Trophoblast cell (in vitro differentiated cells and primary cell): ENCODE results near the gene CCDC146.
A peak's percentile ranks its signal among the peaks of the same experiment; 100 is the strongest.

Source experiments
- DNase-seq, 2 donors: peaks; one replicate each; pipeline ENCODE4 v3.0.0-alpha.2; 2016
- H2AFZ ChIP-seq: 2 replicates; pipeline ENCODE4 v1.6.1; 2013; ENCODE audit warnings: low read length, moderate library complexity, mild to moderate bottlenecking; ENCODE audit not compliant: insufficient read depth, poor library complexity
- H2AK5ac ChIP-seq: 2 replicates; pipeline ENCODE4 v1.6.1; 2013; ENCODE audit warnings: mild to moderate bottlenecking, low read length
- H2BK120ac ChIP-seq: 2 replicates; pipeline ENCODE4 v1.6.1; 2013; ENCODE audit warnings: low read length, mild to moderate bottlenecking, moderate library complexity; ENCODE audit not compliant: insufficient read depth, poor library complexity
- H2BK12ac ChIP-seq: 2 replicates; pipeline ENCODE4 v1.6.1; 2013; ENCODE audit warnings: mild to moderate bottlenecking, low read length, moderate library complexity
- H2BK5ac ChIP-seq: 2 replicates; pipeline ENCODE4 v1.6.1; 2013; ENCODE audit warnings: low read length, low read depth, moderate library complexity, mild to moderate bottlenecking; ENCODE audit not compliant: poor library complexity
- H3K14ac ChIP-seq: 2 replicates; pipeline ENCODE4 v1.6.1; 2013; ENCODE audit warnings: mild to moderate bottlenecking, low read length
- H3K18ac ChIP-seq: 2 replicates; pipeline ENCODE4 v1.6.1; 2013; ENCODE audit warnings: mild to moderate bottlenecking, low read length
- H3K23ac ChIP-seq: 2 replicates; pipeline ENCODE4 v1.6.1; 2013; ENCODE audit warnings: low read length
- H3K27ac ChIP-seq: 2 replicates; pipeline ENCODE4 v1.5.1; 2013; ENCODE audit warnings: low read depth, mild to moderate bottlenecking, inconsistent platforms, low read length, moderate library complexity
- H3K27me3 ChIP-seq: 2 replicates; pipeline ENCODE4 v1.6.1; 2013; ENCODE audit warnings: inconsistent platforms, mild to moderate bottlenecking, low read length, moderate library complexity; ENCODE audit not compliant: insufficient read depth
- H3K36me3 ChIP-seq, 2 experiments: 1 replicate in 1 of 2; 2 replicates in 1 of 2; pipeline ENCODE4 v1.6.1; 2013; ENCODE audit warnings: low read length in 2 of 2, mild to moderate bottlenecking in 2 of 2, moderate library complexity in 1 of 2; ENCODE audit not compliant: insufficient read depth in 2 of 2, control insufficient read depth in 1 of 2
- H3K4ac ChIP-seq: 2 replicates; pipeline ENCODE4 v1.6.1; 2013; ENCODE audit warnings: low read depth, mild to moderate bottlenecking, low read length, moderate library complexity
- H3K4me1 ChIP-seq, 2 experiments: 1 replicate in 1 of 2; 2 replicates in 1 of 2; pipeline ENCODE4 v1.6.1; 2013; ENCODE audit warnings: low read length in 2 of 2, mild to moderate bottlenecking in 2 of 2, moderate library complexity in 1 of 2; ENCODE audit not compliant: insufficient read depth in 2 of 2, control insufficient read depth in 1 of 2
- H3K4me2 ChIP-seq: 2 replicates; pipeline ENCODE4 v1.6.1; 2013; ENCODE audit warnings: inconsistent platforms, mild to moderate bottlenecking, low read length, moderate library complexity
- H3K4me3 ChIP-seq: 2 replicates; pipeline ENCODE4 v1.5.1; 2013; ENCODE audit warnings: mild to moderate bottlenecking, low read depth, low read length, inconsistent platforms
- H3K79me1 ChIP-seq: one replicate; pipeline ENCODE4 v1.6.1; 2013; ENCODE audit warnings: low read length
- H3K79me2 ChIP-seq: 2 replicates; pipeline ENCODE4 v1.6.1; 2013; ENCODE audit warnings: low read length, mild to moderate bottlenecking; ENCODE audit not compliant: control insufficient read depth, insufficient read depth, poor library complexity
- H3K9ac ChIP-seq: 2 replicates; pipeline ENCODE4 v1.6.1; 2013; ENCODE audit warnings: mild to moderate bottlenecking, low read length
- H3K9me3 ChIP-seq: 2 replicates; pipeline ENCODE4 v1.6.1; 2013; ENCODE audit warnings: low read depth, mild to moderate bottlenecking, control low read depth, inconsistent platforms, low read length; ENCODE audit not compliant: insufficient read depth
- H4K12ac ChIP-seq: 2 replicates; pipeline ENCODE4 v1.6.1; 2013; ENCODE audit warnings: low read depth, mild to moderate bottlenecking, low read length, moderate library complexity
- H4K8ac ChIP-seq: 2 replicates; pipeline ENCODE4 v1.6.1; 2013; ENCODE audit warnings: low read depth, mild to moderate bottlenecking, low read length, moderate library complexity
- H4K91ac ChIP-seq: one replicate; pipeline ENCODE4 v1.6.1; 2013; ENCODE audit warnings: low read depth, mild to moderate bottlenecking, low read length, moderate library complexity
- WGBS: extraction: QIAGEN DNeasy Blood & Tissue Kit; methylation state at CpG from one replicate; pipeline ENCODE4 v1.1.7; 2013; ENCODE audit warnings: missing lambda C conversion rate; ENCODE audit not compliant: insufficient read length, insufficient coverage; ENCODE audit errors: extremely low coverage; 5-methylcytosine and 5-hydroxymethylcytosine counted together

Gene CCDC146

GRCh38 chr7:77245015-77245755 is 122.8 kb downstream of the CCDC146 start:
- H2BK120ac ChIP-seq = no peak overlapping the region
- H3K23ac ChIP-seq = no peak overlapping the region
- no peak overlapping the region for H4K91ac ChIP-seq
- H3K4me2 ChIP-seq = no peak overlapping the region
- WGBS = no CpG with 5 or more reads among the region's 7 CpGs
- H2AK5ac ChIP-seq = no peak overlapping the region
- no peak overlapping the region for H2AFZ ChIP-seq
- no peaks in the 10 kb centered on the region for H3K4me1 ChIP-seq
- H3K4ac ChIP-seq = no peak overlapping the region
- no peak overlapping the region for H4K12ac ChIP-seq
- no peak overlapping the region for H3K27ac ChIP-seq
- no peak overlapping the region for H3K18ac ChIP-seq
- H3K79me2 ChIP-seq = no peaks in the 10 kb centered on the region
- H3K27me3 ChIP-seq = no peaks in the 10 kb centered on the region
- DNase-seq = peak in 1 of 2 donors; percentile 35
- H3K36me3 ChIP-seq = no peaks in the 10 kb centered on the region
- H3K14ac ChIP-seq = no peak overlapping the region
- H3K4me3 ChIP-seq = no peak overlapping the region
- H3K9me3 ChIP-seq = no peaks in the 10 kb centered on the region
- H3K79me1 ChIP-seq = no peaks in the 10 kb centered on the region
- H4K8ac ChIP-seq = no peak overlapping the region
- H2BK12ac ChIP-seq = no peak overlapping the region
- H2BK5ac ChIP-seq = no peak overlapping the region
- H3K9ac ChIP-seq = no peak overlapping the region

GRCh38 chr7:77246026-77246640 is 123.7 kb downstream of the CCDC146 start:
- Histone ChIP-seq H3K4ac (no peak overlapping the region), H3K18ac (no peak overlapping the region)
- DNase-seq = no peak

GRCh38 chr7:77247206-77247850 is 124.9 kb downstream of the CCDC146 start:
- H2BK5ac ChIP-seq = no peak overlapping the region
- no peaks in the 10 kb centered on the region for H3K79me1 ChIP-seq
- no peak overlapping the region for H3K14ac ChIP-seq
- H3K4me1 ChIP-seq = no peaks in the 10 kb centered on the region
- no peak overlapping the region for H2AFZ ChIP-seq
- H3K27ac ChIP-seq = no peak overlapping the region
- H3K4me2 ChIP-seq = no peak overlapping the region
- no peak overlapping the region for H4K8ac ChIP-seq
- DNase-seq = peak; percentile 58 to 86
- H2BK12ac ChIP-seq = no peak overlapping the region
- H3K18ac ChIP-seq = no peak overlapping the region
- H4K12ac ChIP-seq = no peak overlapping the region
- H2AK5ac ChIP-seq = no peak overlapping the region
- no peak overlapping the region for H4K91ac ChIP-seq
- H3K36me3 ChIP-seq = no peaks in the 10 kb centered on the region
- WGBS = no CpG with 5 or more reads among the region's 3 CpGs
- H3K4ac ChIP-seq = no peak overlapping the region
- H3K23ac ChIP-seq = no peak overlapping the region
- H3K9ac ChIP-seq = no peak overlapping the region
- H3K4me3 ChIP-seq = no peak overlapping the region
- no peak overlapping the region for H2BK120ac ChIP-seq
- no peaks in the 10 kb centered on the region for H3K9me3 ChIP-seq
- no peaks in the 10 kb centered on the region for H3K27me3 ChIP-seq
- no peaks in the 10 kb centered on the region for H3K79me2 ChIP-seq

More at GRCh38 chr7:77246026-77246640, 123.7 kb downstream of the CCDC146 start:
- no peak overlapping the region for H2BK12ac ChIP-seq
- H3K4me2 ChIP-seq = no peak overlapping the region
- no peak overlapping the region for H4K12ac ChIP-seq
- no peak overlapping the region for H3K27ac ChIP-seq
- no peaks in the 10 kb centered on the region for H3K79me1 ChIP-seq
- no peak overlapping the region for H3K23ac ChIP-seq
- H4K91ac ChIP-seq = no peak overlapping the region
- no peak overlapping the region for H3K14ac ChIP-seq
- H3K4me3 ChIP-seq = no peak overlapping the region
- H3K9me3 ChIP-seq = no peaks in the 10 kb centered on the region
- H2AK5ac ChIP-seq = no peak overlapping the region
- H2BK5ac ChIP-seq = no peak overlapping the region
- no peak overlapping the region for H2AFZ ChIP-seq
- H2BK120ac ChIP-seq = no peak overlapping the region
- no peaks in the 10 kb centered on the region for H3K27me3 ChIP-seq
- H3K36me3 ChIP-seq = no peaks in the 10 kb centered on the region
- no CpG with 5 or more reads among the region's 5 CpGs for WGBS
- no peak overlapping the region for H4K8ac ChIP-seq
- no peak overlapping the region for H3K9ac ChIP-seq
- no peaks in the 10 kb centered on the region for H3K4me1 ChIP-seq
- no peaks in the 10 kb centered on the region for H3K79me2 ChIP-seq

GRCh38 chr7:77248154-77248553 is 125.7 kb downstream of the CCDC146 start:
- no peak overlapping the region for H4K12ac ChIP-seq
- H3K27ac ChIP-seq = no peak overlapping the region
- H3K79me2 ChIP-seq = no peaks in the 10 kb centered on the region
- H3K14ac ChIP-seq = no peak overlapping the region
- H2AK5ac ChIP-seq = no peak overlapping the region
- H3K79me1 ChIP-seq = no peaks in the 10 kb centered on the region
- DNase-seq = no peak
- H2BK5ac ChIP-seq = no peak overlapping the region
- H3K27me3 ChIP-seq = no peaks in the 10 kb centered on the region
- no peak overlapping the region for H3K9ac ChIP-seq
- no peak overlapping the region for H4K91ac ChIP-seq
- H3K9me3 ChIP-seq = no peaks in the 10 kb centered on the region
- H3K23ac ChIP-seq = no peak overlapping the region
- WGBS = no CpG with 5 or more reads among the region's 3 CpGs
- no peak overlapping the region for H3K18ac ChIP-seq
- no peak overlapping the region for H3K4me3 ChIP-seq
- no peak overlapping the region for H3K4ac ChIP-seq
- H2AFZ ChIP-seq = no peak overlapping the region
- no peak overlapping the region for H4K8ac ChIP-seq
- no peak overlapping the region for H2BK12ac ChIP-seq
- no peak overlapping the region for H3K4me2 ChIP-seq
- no peaks in the 10 kb centered on the region for H3K36me3 ChIP-seq
- no peak overlapping the region for H2BK120ac ChIP-seq
- no peaks in the 10 kb centered on the region for H3K4me1 ChIP-seq
